ENCODE data around the gene MAL.

Gene MAL

GRCh38 chr2:95086017-95086416 is 60.5 kb downstream of the MAL start:
- no peak for TF ChIP-seq REST (IDR thresholded peaks at IDR 0.05; ENCODE audit: insufficient read depth in 1 of 2, low read depth in 2 of 2, low read length in 2 of 2)
- no peak for TF ChIP-seq TAF1 (IDR thresholded peaks at IDR 0.05; ENCODE audit: borderline replicate concordance, insufficient read depth, low read length)

DNA sequence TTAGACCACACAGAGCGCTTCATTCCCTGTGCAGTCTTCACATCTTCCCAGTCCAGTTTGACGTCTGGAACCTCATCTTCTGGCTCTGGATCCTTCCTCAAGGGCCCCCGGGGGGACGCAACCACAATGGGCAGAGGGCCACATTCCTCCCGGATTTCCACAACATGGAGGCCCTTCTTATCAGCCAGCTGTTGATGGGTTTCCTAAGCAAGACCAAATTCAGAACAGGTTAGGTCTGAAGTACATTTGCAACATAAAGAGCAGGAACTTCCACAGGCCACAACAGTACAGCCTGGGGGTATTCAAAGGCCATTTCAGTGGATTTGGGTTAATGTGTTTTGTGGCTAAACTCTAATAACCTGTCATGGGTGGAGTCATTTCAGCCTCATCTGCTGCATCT is 61.9 kb downstream of the MAL start:
- TF ChIP-seq FOXP2 (optimal IDR thresholded peaks at IDR 0.05; ENCODE audit: borderline replicate concordance, extremely low read depth, extremely low read length, insufficient read depth) (no peak), POLR2AphosphoS5 (IDR thresholded peaks at IDR 0.05; ENCODE audit: low read depth, low read length) (no peak), TAF1 (IDR thresholded peaks at IDR 0.05; ENCODE audit: borderline replicate concordance, insufficient read depth, low read length) (no peak), SIN3A (IDR thresholded peaks at IDR 0.05; ENCODE audit: borderline replicate concordance, insufficient read depth, low read length) (no peak), REST (IDR thresholded peaks at IDR 0.05; ENCODE audit: insufficient read depth in 1 of 2, low read depth in 2 of 2, low read length in 2 of 2) (no peak)

DNA sequence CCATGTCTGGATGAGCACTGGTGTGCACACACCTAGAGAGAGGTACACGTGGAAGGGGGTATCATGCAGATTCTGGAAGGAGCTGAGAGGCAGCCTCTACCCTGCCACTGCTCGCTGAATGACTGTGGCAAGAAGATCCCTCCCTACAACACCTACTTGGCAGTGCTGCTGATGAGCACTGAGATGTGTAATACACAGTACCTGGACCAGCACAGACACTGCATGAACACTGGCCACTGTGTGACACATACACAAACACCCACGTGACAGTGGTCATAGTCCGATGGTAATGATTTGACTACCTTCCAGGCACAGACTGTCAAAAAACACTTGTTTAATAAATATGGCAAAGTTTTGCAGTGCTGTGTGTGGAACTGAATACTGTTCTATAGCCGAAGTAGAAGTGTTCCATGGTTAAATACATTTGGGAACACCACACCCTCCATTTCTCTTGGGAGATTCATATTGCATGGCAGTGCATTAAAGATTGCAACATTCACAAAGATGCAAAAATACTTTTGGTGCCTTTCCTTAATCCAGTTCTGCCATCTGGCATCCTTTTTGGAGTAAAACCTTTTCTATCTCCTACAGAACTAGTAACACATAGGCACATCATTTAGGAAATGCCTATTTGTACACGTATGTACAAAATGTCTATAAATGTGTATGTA is 66.5 kb downstream of the MAL start:
- TF ChIP-seq POLR2AphosphoS5 (IDR thresholded peaks at IDR 0.05; ENCODE audit: low read depth, low read length) (no peak), TAF1 (IDR thresholded peaks at IDR 0.05; ENCODE audit: borderline replicate concordance, insufficient read depth, low read length) (no peak), SIN3A (IDR thresholded peaks at IDR 0.05; ENCODE audit: borderline replicate concordance, insufficient read depth, low read length) (no peak)

DNA sequence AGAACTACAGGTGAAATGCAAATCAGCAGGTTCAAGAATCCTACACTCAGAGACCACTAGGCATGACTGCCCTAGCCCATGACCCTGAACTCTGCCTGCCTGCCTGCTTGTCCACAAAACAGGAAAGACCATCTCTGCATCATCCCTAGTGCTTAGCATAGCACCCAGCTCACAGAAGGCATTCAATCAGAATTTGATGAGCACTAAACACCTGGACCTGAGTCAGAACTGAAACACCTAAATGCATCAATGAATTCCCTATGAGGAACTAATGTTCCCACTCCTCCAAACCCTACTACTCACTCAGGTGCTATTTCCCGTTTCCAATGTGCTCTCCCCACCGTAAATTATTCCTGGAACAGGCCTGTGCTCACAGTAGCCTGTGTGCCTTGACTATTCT is 74.4 kb downstream of the MAL start:
- TF ChIP-seq SIN3A (IDR thresholded peaks at IDR 0.05; ENCODE audit: borderline replicate concordance, insufficient read depth, low read length) (no peak), TAF1 (IDR thresholded peaks at IDR 0.05; ENCODE audit: borderline replicate concordance, insufficient read depth, low read length) (no peak), FOXP2 (optimal IDR thresholded peaks at IDR 0.05; ENCODE audit: borderline replicate concordance, extremely low read depth, extremely low read length, insufficient read depth) (no peak), POLR2AphosphoS5 (IDR thresholded peaks at IDR 0.05; ENCODE audit: low read depth, low read length) (no peak), REST (IDR thresholded peaks at IDR 0.05; ENCODE audit: insufficient read depth in 1 of 2, low read depth in 2 of 2, low read length in 2 of 2) (no peak)
